Stromal cell of bone marrow (primary cell): ENCODE results near the gene KCNH6.
A peak's percentile ranks its signal among the peaks of the same experiment; 100 is the strongest.

Experiments
- DNase-seq: peaks from one replicate; pipeline ENCODE4 v3.0.0-alpha.2; 2012; ENCODE audit warnings: low read depth

Gene KCNH6

GRCh38 chr17:63552211-63552610 lies 29.1 kb downstream of the KCNH6 start:
- no peak for DNase-seq

GRCh38 chr17:63555500-63556156 lies 32.5 kb downstream of the KCNH6 start:
- no peak for DNase-seq

GRCh38 chr17:63557416-63557815 lies 34.3 kb downstream of the KCNH6 start:
- DNase-seq, result no peak

- no peak for DNase-seq
Measured at GRCh38 chr17:63558441-63558840, 35.3 kb downstream of the KCNH6 start.

GRCh38 chr17:63561819-63562218 lies 38.7 kb downstream of the KCNH6 start:
- DNase-seq, result no peak

- DNase-seq, result no peak
Measured at GRCh38 chr17:63563339-63563738, 40.2 kb downstream of the KCNH6 start.

GRCh38 chr17:63564562-63564961 lies 41.4 kb downstream of the KCNH6 start:
- no peak for DNase-seq

- DNase-seq, result no peak
Measured at GRCh38 chr17:63567229-63567628, 44.1 kb downstream of the KCNH6 start.

GRCh38 chr17:63568563-63568962 lies 45.4 kb downstream of the KCNH6 start:
- no peak for DNase-seq

GRCh38 chr17:63571632-63572310 lies 48.6 kb downstream of the KCNH6 start:
- peak; percentile 16 for DNase-seq

GRCh38 chr17:63573634-63574033 lies 50.5 kb downstream of the KCNH6 start:
- DNase-seq, result no peak

GRCh38 chr17:63578027-63578768 lies 55.0 kb downstream of the KCNH6 start:
- DNase-seq, result no peak

GRCh38 chr17:63578769-63579111 lies 55.6 kb downstream of the KCNH6 start:
- no peak for DNase-seq

- no peak for DNase-seq
Measured at GRCh38 chr17:63579633-63580032, 56.5 kb downstream of the KCNH6 start.

GRCh38 chr17:63587770-63588169 lies 64.6 kb downstream of the KCNH6 start:
- DNase-seq, result no peak

- DNase-seq, result no peak
Measured at GRCh38 chr17:63588797-63589196, 65.6 kb downstream of the KCNH6 start.

- DNase-seq, result no peak
Measured at GRCh38 chr17:63589646-63590045, 66.5 kb downstream of the KCNH6 start.

- DNase-seq, result no peak
Measured at GRCh38 chr17:63592797-63593196, 69.6 kb downstream of the KCNH6 start.

- DNase-seq, result no peak
Measured at GRCh38 chr17:63595132-63595531, 72.0 kb downstream of the KCNH6 start.
